ENCODE measurements around the gene INPP5J.
"Not testable (repeated sequence)": the region's sequence is repeated elsewhere in the genome, so short reads cannot be mapped to it uniquely, and the experiment has no call there.

Gene INPP5J

DNA sequence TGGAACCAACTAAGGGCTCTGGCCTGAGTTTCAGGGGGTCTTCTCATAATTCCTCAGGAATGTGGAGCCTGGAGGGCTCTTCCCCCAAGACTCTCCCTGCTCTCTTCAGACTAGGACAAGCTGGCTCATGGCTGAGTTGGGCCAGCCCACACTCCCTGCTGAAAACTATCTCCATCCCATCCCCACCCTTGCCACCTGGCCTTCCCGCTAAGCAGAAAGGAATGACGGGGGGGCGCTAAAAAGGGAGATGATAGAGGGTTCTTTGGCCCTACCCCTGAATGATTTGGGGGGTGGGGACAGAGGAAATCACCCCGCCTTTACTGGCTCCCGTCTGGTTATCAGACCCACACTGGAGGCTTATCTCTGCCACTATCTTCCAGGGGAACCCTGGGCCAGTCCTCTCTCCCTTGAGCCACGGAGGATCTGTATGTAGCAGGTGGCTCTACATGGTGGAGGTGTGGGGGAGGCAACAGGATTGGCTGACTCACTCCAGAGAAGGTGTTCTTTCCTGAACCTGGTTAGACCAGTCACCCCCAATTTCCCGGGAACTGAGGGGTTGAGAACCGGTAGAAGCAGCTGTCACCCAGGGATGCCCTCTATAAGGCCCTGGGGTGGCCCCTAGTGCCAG is 35.9 kb upstream of the INPP5J start:
- in situ Hi-C loops (cut with HindIII; ENCODE audit: low sequenced_read_pairs), result no loop called here

DNA sequence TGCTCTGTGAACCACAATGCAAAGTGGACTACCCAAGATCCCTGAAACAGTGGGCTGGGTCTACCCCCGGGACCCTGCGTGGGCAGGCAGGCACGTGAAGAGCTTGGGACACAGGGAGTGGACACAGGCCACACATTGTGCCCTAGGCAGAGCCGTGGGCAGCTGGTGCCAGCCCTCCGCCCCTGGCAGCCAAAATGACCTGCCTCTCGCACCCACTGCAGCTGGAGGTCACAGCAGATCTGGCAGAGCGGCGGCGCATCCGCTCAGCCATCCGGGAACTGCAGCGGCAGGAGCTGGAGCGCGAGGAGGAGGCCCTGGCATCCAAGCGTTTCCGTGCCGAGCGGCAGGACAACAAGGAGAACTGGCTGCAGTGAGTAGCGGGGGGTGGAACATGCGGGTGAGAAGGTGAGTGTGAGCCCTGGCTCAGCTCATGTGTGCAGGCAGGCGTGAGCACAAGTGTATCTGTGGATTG is 35.0 kb upstream of the INPP5J start:
- in situ Hi-C loops (cut with HindIII; ENCODE audit: low sequenced_read_pairs), result no loop called here

DNA sequence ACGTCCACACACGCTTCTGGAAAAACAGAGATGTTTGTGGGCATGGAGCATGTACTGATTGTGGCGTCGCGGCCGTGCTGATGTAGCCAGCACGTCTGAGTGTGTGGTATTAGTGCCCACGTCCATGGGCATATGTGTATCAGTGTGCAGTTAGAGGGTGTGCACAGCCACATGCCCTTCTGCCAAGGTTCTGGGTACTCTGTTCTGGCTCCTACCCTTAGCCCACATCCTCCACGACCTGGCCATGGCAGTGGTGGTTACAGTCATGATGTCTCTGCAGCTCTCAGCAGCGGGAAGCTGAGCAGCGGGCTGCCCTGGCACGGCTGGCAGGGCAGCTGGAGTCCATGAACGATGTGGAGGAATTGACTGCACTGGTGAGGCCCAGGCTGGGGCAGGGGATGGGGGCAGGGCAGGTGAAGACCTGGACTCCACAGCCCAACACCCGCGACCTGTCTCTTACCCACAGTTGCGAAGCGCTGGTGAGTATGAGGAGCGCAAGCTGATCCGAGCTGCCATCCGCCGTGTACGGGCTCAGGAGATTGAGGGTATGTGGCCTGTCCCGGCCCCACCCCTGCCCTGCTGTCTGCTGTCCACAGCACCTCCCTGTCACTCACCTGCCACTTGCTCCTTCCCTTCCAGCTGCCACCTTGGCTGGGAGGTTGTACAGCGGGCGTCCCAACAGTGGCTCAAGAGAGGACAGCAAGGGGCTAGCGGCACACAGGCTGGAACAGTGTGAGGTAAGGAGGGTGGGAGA is 34.4 kb upstream of the INPP5J start:
- in situ Hi-C loops (cut with HindIII; ENCODE audit: low sequenced_read_pairs), result no loop called here

DNA sequence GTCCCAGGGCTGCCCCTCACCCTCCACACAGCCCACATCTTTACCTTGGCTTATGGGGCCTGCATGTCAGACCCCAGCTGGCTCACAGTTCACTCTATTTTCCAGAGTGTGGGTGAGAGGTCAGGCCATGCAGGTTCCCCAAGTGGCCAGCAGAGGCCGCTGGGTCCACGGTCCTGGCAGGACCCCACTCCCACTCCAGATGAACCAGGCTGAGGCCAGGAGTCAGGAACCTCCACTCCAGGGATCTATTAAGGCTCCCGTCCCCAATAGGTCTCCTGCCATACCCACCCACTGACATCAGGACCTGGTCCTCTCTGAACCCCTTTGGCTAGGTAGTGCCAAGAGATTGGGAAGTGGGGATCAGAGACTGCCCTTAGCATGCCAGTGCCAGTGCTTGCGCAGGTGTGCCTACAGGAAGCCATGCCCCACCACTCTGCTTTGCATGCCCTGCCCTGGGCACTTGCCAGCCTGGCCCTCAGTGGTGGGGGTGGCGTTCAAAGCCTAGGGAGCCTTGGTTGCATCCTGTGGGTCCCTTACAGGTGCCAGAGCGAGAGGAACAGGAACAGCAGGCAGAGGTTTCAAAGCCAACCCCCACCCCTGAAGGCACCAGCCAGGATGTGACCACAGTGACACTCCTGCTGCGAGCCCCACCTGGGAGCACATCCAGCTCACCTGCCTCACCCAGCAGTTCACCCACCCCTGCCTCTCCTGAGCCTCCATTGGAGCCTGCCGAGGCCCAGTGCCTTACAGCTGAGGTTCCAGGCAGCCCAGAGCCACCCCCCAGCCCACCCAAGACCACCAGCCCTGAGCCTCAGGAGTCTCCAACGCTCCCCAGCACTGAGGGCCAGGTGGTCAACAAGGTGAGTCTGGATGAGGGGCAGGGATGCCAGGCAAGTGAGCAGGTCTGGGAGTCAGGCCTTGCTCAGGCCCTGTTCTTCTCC is 33.3 kb upstream of the INPP5J start:
- in situ Hi-C loops (cut with HindIII; ENCODE audit: low sequenced_read_pairs), result no loop called here

DNA sequence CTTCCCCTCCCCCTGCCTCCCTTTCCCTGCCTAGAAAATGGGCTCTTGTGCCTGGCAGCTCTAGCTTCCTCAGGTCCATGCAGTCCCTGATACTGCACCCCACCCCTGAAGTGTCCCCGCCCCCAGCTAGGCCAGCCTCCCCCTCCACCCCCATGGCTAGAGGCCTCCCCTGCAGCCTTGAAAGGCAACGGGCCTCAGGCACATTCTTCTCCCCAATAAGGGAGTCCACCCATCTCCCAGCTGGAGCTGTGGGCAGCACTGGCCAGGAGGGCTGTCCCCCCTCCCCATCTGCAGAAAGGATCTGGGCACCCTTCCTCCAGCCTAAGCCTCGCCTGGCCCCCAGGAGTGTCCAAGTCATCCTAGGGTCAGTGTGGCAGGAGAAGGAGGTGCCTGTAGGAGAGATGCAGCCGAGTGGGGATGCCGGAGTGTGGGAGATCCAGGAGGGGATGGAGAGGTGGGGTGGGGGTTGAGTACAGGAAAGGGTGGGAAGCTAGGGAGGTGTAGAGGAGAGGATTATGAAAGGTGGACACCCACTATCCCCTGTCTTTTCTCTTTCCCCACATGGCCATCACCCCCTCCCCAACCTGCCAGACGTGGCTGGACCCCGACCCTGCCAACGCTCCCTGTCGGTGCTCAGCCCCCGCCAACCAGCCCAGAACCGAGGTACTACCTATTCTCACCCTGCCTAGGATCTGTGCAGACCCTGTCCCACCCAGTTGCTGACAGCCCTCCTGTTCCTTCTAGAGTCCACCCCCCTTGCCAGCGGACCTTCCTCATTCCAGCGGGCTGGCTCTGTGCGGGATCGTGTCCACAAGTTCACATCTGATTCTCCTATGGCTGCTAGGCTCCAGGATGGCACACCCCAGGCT is 32.3 kb upstream of the INPP5J start:
- in situ Hi-C loops (cut with HindIII; ENCODE audit: low sequenced_read_pairs), result no loop called here

- in situ Hi-C loops (cut with HindIII; ENCODE audit: low sequenced_read_pairs), result no loop called here
Measured at GRCh38 chr22:31091106-31091975, 31.4 kb upstream of the INPP5J start.

- in situ Hi-C loops (cut with HindIII; ENCODE audit: low sequenced_read_pairs), result no loop called here
Measured at GRCh38 chr22:31092161-31092560, 30.6 kb upstream of the INPP5J start.

- in situ Hi-C loops (cut with HindIII; ENCODE audit: low sequenced_read_pairs), result no loop called here
Measured at GRCh38 chr22:31093086-31093850, 29.5 kb upstream of the INPP5J start.

GRCh38 chr22:31094021-31094551 is 28.7 kb upstream of the INPP5J start:
- in situ Hi-C loops (cut with HindIII; ENCODE audit: low sequenced_read_pairs), result no loop called here

GRCh38 chr22:31094741-31095140 is 28.0 kb upstream of the INPP5J start:
- in situ Hi-C loops (cut with HindIII; ENCODE audit: low sequenced_read_pairs), result no loop called here

- in situ Hi-C loops (cut with HindIII; ENCODE audit: low sequenced_read_pairs), result no loop called here
Measured at GRCh38 chr22:31095637-31096249, 27.0 kb upstream of the INPP5J start.

DNA sequence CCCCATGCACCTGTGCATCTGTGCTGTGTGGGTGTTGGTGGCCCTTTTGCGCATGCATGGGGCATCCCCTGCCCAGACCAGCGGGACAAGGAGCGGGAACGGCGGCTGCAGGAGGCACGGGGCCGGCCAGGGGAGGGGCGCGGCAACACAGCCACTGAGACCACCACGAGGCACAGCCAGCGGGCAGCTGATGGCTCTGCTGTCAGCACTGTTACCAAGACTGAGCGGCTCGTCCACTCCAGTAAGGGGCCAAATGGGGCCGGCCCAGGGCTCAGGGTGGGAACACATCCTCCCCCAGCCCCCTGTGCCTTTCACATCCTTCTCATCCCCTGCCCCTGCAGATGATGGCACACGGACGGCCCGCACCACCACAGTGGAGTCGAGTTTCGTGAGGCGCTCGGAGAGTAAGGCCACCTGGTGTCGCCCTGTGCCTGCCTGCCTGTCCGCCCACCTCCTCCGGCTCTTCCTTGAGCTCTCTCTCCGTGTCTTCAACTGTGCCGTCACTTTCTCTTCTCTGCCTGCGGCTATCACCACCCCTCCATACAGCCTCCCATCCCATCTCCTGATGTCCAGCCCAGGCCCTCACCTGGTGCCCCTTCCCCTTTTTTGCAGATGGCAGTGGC is 26.0 kb upstream of the INPP5J start:
- in situ Hi-C loops (cut with HindIII; ENCODE audit: low sequenced_read_pairs), result no loop called here

DNA sequence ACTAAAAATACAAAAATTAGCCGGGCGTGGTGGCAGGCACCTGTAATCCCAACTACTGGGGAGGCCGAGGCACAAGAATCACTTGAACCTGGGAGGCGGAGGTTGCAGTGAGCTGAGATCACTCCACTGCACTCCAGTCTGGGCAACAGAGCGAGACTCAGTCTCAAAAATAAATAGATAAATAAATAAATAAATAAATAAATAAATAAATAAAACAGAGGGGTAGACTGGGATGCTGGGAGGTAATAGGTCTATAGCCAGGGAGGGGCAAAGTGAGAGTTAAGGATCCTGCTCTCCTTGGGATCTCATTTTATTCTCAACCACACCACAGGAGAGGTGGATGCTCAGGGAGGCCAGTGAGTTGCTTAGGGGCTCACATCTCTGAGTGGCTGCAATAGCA is 25.2 kb upstream of the INPP5J start:
- in situ Hi-C loops (cut with HindIII; ENCODE audit: low sequenced_read_pairs), result not testable (repeated sequence)

DNA sequence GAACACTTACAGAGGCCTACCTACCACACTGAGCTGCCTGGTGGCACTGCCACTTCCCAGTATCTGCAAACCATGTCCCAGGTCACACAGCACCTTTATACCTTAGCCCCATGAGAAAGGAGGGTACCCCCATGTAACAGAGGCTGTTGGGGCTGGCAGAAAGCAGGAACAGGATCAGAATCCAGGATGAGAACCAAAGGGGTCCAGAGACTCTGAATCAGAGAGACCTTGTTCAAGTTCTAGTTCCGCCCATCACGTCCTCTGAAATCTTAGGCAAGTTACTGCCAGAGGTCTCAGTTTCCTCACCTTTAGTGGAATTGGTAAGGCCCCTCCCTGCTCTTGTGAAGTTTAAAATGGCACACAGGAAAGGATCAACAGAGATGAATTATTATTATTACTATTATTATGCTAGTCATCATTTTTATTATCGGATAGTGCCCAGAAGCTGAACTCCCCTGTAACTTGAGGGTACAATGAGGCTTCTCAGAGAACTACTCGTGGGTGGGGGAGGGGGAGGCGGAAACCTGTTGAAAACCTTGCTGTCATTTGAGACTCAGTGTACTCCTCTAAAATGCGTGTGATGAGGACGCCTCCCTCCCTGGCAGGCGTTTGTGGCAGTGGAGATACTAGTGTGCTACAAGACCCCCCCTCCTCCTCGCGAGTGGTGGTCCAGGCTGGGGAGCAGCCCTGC is 24.7 kb upstream of the INPP5J start:
- in situ Hi-C loops (cut with HindIII; ENCODE audit: low sequenced_read_pairs), result no loop called here

DNA sequence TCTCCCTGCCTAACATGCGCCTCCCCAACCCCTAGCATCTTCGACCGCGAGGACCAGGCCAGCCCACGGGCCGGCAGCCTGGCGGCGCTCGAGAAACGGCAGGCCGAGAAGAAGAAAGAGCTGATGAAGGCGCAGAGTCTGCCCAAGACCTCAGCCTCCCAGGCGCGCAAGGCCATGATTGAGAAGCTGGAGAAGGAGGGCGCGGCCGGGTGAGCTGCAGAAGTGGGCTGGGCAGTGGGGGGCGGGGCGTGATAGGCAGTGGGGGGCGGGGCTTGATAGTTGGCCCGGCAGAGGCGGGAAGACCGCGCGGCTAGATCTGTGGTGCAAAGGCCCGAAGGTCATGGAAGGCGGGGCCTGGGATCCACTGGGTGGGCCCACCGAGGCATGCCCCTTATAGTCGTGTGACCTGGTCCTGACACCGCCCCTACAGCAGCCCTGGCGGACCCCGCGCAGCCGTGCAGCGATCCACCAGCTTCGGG is 24.1 kb upstream of the INPP5J start:
- in situ Hi-C loops (cut with HindIII; ENCODE audit: low sequenced_read_pairs), result no loop called here

- in situ Hi-C loops (cut with HindIII; ENCODE audit: low sequenced_read_pairs), result no loop called here
Measured at GRCh38 chr22:31099386-31099785, 23.4 kb upstream of the INPP5J start.
